D721Med (cell line): ENCODE results near the gene RLF.
A peak's percentile ranks its signal among the peaks of the same experiment; 100 is the strongest.

Source experiments
- DNase-seq: peaks from one replicate; pipeline ENCODE4 v3.0.0; 2011; ENCODE audit warnings: low spot score; ENCODE audit not compliant: insufficient read length
- FAIRE-seq: peaks from 2 replicates; lab custom pipeline; 2011; peaks lifted over from hg19 to GRCh38; lab: Jason Lieb, UNC
- CTCF ChIP-seq: IDR thresholded peaks from 2 replicates; pipeline ENCODE4 v1.5.1; 2012; ENCODE audit warnings: mild to moderate bottlenecking, control low read depth; ENCODE audit not compliant: insufficient read depth; ENCODE audit errors: missing control alignments

Gene RLF

GRCh38 chr1:40153073-40153770 lies 8.0 kb upstream of the RLF start:
- TF ChIP-seq CTCF: peak; percentile 90
- no peak for DNase-seq
- FAIRE-seq: peak; percentile 87

DNA sequence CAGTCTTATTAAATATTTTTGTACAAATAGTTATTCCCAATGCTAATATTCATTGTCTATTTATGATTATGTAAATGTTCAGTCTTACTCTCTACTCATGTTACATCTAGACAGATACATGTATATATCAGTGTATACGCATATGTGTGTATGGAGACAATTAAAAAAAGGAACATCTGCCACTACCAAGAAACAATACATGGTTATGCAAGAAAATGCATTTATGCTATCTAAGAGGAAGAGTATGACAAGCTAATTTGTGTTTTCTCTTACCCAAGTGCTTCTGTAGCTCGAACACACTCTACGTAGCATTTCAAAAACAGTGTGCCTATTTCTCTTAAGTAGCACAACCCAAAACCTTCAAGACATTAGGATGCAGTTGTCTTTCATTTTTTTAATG lies 6.1 kb upstream of the RLF start:
- FAIRE-seq: no peak
- TF ChIP-seq CTCF: no peak
- DNase-seq: no peak

GRCh38 chr1:40155910-40156309 lies 5.3 kb upstream of the RLF start:
- DNase-seq (no peak), FAIRE-seq (no peak)
- TF ChIP-seq CTCF: no peak

GRCh38 chr1:40160806-40161124 lies 422 bp upstream of the RLF start:
- DNase-seq: no peak
- no peak for TF ChIP-seq CTCF
- FAIRE-seq: no peak

GRCh38 chr1:40161888-40162397 lies 756 bp downstream of the RLF start:
- no peak for TF ChIP-seq CTCF
- DNase-seq (no peak), FAIRE-seq (no peak)

DNA sequence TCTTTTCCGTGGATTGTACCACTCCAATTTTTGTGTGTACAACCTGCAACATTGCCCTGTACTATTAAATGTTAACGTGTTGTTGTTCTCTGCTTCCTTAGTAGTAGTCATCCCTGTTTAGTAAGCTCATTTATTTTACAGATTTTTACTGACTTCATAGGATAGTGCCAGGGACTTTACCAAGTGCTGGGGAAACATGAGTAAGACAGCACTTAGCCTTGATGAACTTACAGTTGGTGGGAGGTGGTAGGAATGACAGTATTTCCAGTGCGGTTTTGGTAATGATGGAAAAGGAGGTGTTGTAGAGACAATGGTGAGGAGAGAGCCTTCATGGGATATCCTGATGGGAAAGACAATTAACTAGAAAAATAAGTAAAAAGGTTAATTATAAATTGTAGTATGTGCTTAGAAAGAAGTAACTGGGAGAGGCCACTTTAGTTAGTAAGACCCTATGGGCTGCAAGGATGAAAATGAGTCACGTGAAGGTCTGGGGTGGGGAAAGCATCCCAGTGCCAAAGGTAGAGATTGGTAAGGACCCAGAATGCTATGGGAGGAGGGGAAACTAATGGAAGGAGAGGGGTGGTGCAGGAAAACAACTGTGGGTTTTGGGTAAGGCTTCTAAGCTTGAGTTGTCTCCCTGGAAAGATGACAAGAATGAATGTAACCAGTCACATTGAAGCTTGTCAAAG lies 1.7 kb downstream of the RLF start:
- TF ChIP-seq CTCF: no peak
- FAIRE-seq (no peak), DNase-seq (no peak)

GRCh38 chr1:40167317-40167716 lies 6.1 kb downstream of the RLF start:
- DNase-seq: no peak
- FAIRE-seq: no peak
- TF ChIP-seq CTCF: no peak
